Adrenal gland (tissue), 5 donors: ENCODE measurements around the gene DCDC2B.

ENCODE experiments used
- CTCF ChIP-seq, 6 experiments: fragments of 450-650 bp in 4 of 6; fragments of 200-600 bp in 2 of 6; sonication (generic) in 1 of 6; IDR thresholded peaks; 1 replicate in 5 of 6; 2 replicates in 1 of 6; pipeline versions ENCODE4 v1.5.1 to v1.8.0; 2016 to 2021; ENCODE audit warnings: antibody characterized with exemption in 6 of 6, mild to moderate bottlenecking in 2 of 6, moderate library complexity in 1 of 6
- POLR2A ChIP-seq, 2 donors: fragments of 450-650 bp; IDR thresholded peaks; one replicate each; pipeline ENCODE4 v1.6.1; 2017; ENCODE audit warnings: antibody characterized with exemption in 2 of 2, mild to moderate bottlenecking in 2 of 2, moderate library complexity in 1 of 2
- donor health status: DM: no; HTN: no; CAD: no.

GRCh38 chr1:32197837-32198236 is 11.1 kb upstream of the DCDC2B start:
- TF ChIP-seq CTCF (IDR thresholded peaks at IDR 0.05) (no peak), POLR2A (IDR thresholded peaks at IDR 0.05) (peak in 1 of 2 donors; percentile 16)
